Tibial nerve (tissue), 4 donors: ENCODE results near the gene TRDN. TPM values are rescaled to one million over a fixed set of nuclear protein-coding genes. Genes with fewer than 3 reads are reported as not detected.

Experiments
- DNase-seq, 2 donors: peaks; one replicate each; pipeline ENCODE4 v3.0.0-alpha.2; 2019; ENCODE audit warnings: low spot score in 2 of 2
- H3K27ac ChIP-seq, 4 donors: fragments of 200-600 bp; sonication (generic) in 3 of 4; one replicate each; pipeline ENCODE4 v1.5.1; 2017 to 2019; ENCODE audit warnings: mild to moderate bottlenecking in 1 of 4
- H3K27me3 ChIP-seq, 2 donors: fragments of 200-600 bp; sonication (generic) in 1 of 2; one replicate each; pipeline versions ENCODE4 v1.5.1 to v1.6.0; 2017 to 2019
- H3K36me3 ChIP-seq, 3 donors: fragments of 200-600 bp; sonication (generic); one replicate each; pipeline ENCODE4 v1.5.1; 2018 to 2019
- H3K4me1 ChIP-seq, 4 donors: fragments of 200-600 bp; sonication (generic) in 3 of 4; one replicate each; pipeline ENCODE4 v1.5.1; 2017 to 2019
- H3K4me3 ChIP-seq, 4 donors: fragments of 200-600 bp; sonication (generic) in 3 of 4; one replicate each; pipeline ENCODE4 v1.5.1; 2017 to 2019; ENCODE audit warnings: mild to moderate bottlenecking in 1 of 4, moderate library complexity in 1 of 4
- H3K9me3 ChIP-seq, 4 donors: fragments of 200-600 bp; sonication (generic) in 3 of 4; one replicate each; pipeline ENCODE4 v1.5.1; 2017 to 2019
- EP300 ChIP-seq, 2 donors: sonication (generic); formaldehyde crosslinking; IDR thresholded peaks; one replicate each; pipeline ENCODE4 v1.6.1; 2017; ENCODE audit warnings: antibody characterized with exemption in 2 of 2, mild to moderate bottlenecking in 1 of 2
- POLR2A ChIP-seq, 2 donors: fragments of 450-650 bp; IDR thresholded peaks; one replicate each; pipeline ENCODE4 v1.6.1; 2017; ENCODE audit warnings: antibody characterized with exemption in 2 of 2, mild to moderate bottlenecking in 2 of 2, moderate library complexity in 2 of 2
- WGBS, 2 donors: methylation state at CpG; one replicate each; pipeline ENCODE4 v1.1.5; 2018; 5-methylcytosine and 5-hydroxymethylcytosine counted together
- total RNA-seq, 4 donors: library from RNA; depleted of rRNA; stranded (reverse); fragments of >200 nt; gene quantifications; one replicate each; pipeline ENCODE4 v1.1.0, GENCODE V29; 2016
- TF ChIP-seq, protein P1 (sequence below), 5 experiments: fragments of 200-600 bp in 3 of 5; fragments of 450-650 bp in 2 of 5; sonication (generic) in 3 of 5; IDR thresholded peaks; one replicate each; pipeline ENCODE4 v1.5.1; 2016 to 2019; ENCODE audit warnings: antibody characterized with exemption in 5 of 5, mild to moderate bottlenecking in 3 of 5, moderate library complexity in 2 of 5

TRDN gene
- total RNA-seq, 4 donors from 2014 or later: 0.30 to 0.59 TPM; not detected in 2

DNA sequence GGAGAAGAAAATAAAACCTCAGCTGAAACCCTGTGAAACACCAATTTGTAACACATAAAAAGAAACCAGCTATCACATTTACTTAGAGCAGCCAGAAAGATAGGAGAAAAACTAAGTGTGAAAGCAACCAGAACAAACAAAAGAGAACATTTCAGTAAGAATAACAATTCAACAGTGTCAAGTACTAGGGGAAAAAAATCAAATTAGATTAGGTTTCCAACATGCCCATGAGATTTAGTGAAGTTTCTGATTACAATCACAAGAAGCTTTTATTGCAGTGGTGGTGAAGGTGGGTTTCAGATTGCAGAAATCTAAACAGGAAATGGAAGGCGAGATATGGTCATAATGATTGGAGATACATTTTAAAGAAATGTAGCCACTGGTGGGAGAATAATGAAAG is 22.1 kb upstream of the TRDN start:
- H3K9me3 ChIP-seq: no peaks in the 10 kb centered on the region
- H3K27ac ChIP-seq: no peak overlapping the region
- DNase-seq: no peak
- H3K4me1 ChIP-seq: peaks cover 0 to 4% (median 0%) of the 10 kb centered on the region in 4 donors
- no peaks in the 10 kb centered on the region for H3K27me3 ChIP-seq
- TF ChIP-seq EP300 (IDR thresholded peaks at IDR 0.05): no peak
- TF ChIP-seq POLR2A (IDR thresholded peaks at IDR 0.05): no peak
- TF ChIP-seq, protein P1, sequence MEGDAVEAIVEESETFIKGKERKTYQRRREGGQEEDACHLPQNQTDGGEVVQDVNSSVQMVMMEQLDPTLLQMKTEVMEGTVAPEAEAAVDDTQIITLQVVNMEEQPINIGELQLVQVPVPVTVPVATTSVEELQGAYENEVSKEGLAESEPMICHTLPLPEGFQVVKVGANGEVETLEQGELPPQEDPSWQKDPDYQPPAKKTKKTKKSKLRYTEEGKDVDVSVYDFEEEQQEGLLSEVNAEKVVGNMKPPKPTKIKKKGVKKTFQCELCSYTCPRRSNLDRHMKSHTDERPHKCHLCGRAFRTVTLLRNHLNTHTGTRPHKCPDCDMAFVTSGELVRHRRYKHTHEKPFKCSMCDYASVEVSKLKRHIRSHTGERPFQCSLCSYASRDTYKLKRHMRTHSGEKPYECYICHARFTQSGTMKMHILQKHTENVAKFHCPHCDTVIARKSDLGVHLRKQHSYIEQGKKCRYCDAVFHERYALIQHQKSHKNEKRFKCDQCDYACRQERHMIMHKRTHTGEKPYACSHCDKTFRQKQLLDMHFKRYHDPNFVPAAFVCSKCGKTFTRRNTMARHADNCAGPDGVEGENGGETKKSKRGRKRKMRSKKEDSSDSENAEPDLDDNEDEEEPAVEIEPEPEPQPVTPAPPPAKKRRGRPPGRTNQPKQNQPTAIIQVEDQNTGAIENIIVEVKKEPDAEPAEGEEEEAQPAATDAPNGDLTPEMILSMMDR (IDR thresholded peaks at IDR 0.05): no peak
- WGBS, 2 donors: 89 to 95% methylated on average over 1 of the region's 1 CpG
- no peak overlapping the region for H3K4me3 ChIP-seq
- no peaks in the 10 kb centered on the region for H3K36me3 ChIP-seq

DNA sequence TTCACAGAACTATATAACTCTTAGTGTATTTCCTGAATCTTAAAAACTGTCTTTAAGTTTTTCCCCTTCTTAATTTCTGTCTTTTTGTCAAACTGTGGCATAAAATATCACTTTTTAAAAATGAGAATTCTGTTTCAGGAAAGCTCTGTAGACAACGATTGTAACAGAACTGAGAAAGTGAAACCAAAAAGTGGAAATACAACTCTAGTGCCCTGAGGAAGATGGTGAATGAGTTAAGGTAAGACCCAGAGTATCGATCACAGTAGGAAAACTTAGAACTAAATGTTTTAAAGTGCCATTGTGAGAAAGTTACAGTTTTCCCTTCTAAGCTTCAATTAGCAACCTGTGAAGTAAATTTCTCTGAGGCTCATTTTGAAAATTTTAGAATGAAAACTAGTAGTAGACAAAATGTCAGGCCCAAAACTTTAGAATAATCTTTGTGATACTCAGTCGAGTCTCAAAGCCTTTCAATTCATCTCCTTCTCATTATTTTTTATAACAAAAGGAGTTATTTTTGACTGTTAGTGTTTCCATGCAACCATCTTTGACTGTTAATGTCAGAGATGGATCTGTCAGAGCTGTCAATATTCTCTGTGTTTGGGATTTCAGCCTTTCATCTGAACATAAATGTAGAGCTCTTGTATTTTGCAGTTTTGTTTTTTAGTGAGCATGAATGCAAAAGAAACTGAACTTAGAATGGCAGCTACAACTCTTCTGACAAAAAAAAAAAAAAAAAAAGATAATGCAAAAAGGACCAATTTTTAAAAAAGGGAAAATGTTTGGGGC is 19.0 kb upstream of the TRDN start:
- Histone ChIP-seq H3K27me3 (no peaks in the 10 kb centered on the region), H3K4me3 (peak overlapping the region; percentile 0 to 37 (median 4)), H3K9me3 (no peaks in the 10 kb centered on the region), H3K4me1 (peaks cover 0 to 4% (median 0%) of the 10 kb centered on the region in 4 donors), H3K27ac (peak overlapping the region in 1 of 4 donors; percentile 35), H3K36me3 (no peaks in the 10 kb centered on the region)
- 17 to 24% methylated on average over 3 of the region's 3 CpGs for WGBS, 2 donors
- no peak for DNase-seq
- TF ChIP-seq POLR2A (IDR thresholded peaks at IDR 0.05) (no peak), EP300 (IDR thresholded peaks at IDR 0.05) (no peak)
- TF ChIP-seq, protein P1 (IDR thresholded peaks at IDR 0.05): no peak

DNA sequence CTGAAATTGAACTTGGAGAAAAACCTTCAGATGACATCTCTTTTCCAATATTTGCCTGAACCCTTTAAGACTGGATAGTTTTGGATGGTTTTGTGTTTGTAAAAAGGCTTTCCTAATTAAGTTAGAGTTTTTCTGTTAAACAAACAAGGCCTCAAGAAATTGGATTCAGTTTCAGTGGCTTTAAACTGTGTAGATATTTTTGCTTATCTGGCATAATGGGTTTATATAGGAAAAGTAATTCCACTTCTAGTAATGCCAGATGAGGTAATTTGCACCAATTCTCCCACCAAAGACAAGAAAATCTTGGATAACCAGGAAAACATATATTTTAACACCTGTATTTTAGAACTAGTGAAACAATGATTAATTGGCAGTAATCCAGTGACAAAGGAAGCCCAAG is 12.0 kb upstream of the TRDN start:
- Histone ChIP-seq H3K27me3 (no peaks in the 10 kb centered on the region), H3K4me1 (no peaks in the 10 kb centered on the region), H3K4me3 (no peak overlapping the region), H3K36me3 (no peaks in the 10 kb centered on the region), H3K9me3 (peaks cover 0 to 3% (median 0%) of the 10 kb centered on the region in 4 donors), H3K27ac (no peak overlapping the region)
- DNase-seq: no peak
- TF ChIP-seq, protein P1 (IDR thresholded peaks at IDR 0.05): no peak
- no peak for TF ChIP-seq EP300 (IDR thresholded peaks at IDR 0.05)
- TF ChIP-seq POLR2A (IDR thresholded peaks at IDR 0.05): no peak

DNA sequence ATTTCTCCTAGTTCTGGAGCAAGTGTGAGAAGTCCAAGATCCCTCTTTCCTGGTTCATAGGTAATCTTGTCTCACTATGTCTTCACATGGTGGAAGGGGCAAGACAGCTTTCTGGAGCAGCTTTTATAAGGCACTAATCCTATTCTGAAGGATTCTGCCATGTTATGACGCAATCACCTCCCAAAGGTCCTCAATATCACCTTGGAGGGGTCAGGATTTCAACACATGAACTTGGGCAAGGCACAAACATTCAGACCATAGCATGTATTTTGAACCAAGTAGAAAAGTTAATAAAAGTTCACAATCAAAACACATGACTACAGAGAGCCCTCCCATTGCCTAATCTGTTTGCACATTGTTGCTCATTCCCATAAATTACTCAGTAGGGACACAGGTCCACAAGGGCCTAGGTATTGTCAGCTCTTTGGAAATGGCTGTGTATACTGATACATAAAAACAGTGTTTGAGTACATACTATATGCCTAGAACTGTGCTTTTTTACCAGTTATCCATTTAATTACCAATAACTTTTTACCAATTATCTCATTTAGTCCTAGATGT is 11.3 kb upstream of the TRDN start:
- TF ChIP-seq, protein P1 (IDR thresholded peaks at IDR 0.05): no peak
- no peak for TF ChIP-seq POLR2A (IDR thresholded peaks at IDR 0.05)
- TF ChIP-seq EP300 (IDR thresholded peaks at IDR 0.05): no peak
- no peaks in the 10 kb centered on the region for H3K36me3 ChIP-seq
- H3K4me3 ChIP-seq: no peak overlapping the region
- no peaks in the 10 kb centered on the region for H3K27me3 ChIP-seq
- peaks cover 0 to 3% (median 0%) of the 10 kb centered on the region in 4 donors for H3K9me3 ChIP-seq
- H3K4me1 ChIP-seq: no peaks in the 10 kb centered on the region
- 0 to 57% methylated on average over 1 of the region's 1 CpG for WGBS, 2 donors
- no peak for DNase-seq
- no peak overlapping the region for H3K27ac ChIP-seq

DNA sequence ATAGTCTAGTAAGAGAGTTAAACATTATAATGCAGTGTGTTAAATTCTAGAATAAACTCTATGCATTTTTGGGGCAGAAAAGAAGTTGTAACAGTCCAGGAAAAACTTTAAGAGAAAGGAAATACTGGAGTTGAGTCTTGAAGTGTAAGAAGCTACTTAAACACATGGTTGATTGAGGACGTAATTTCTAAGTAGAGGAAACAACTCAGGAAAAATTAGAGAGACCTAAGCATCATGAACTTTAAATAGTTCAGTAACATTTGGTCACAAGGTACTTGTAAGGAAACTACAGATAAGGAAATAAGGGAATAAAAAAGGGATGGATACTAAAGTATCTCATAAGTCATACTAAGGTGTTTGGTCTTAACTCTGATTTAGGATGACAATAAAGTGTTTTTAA is 4.7 kb upstream of the TRDN start:
- no peaks in the 10 kb centered on the region for H3K9me3 ChIP-seq
- H3K27me3 ChIP-seq: no peaks in the 10 kb centered on the region
- 71 to 85% methylated on average over 1 of the region's 1 CpG for WGBS, 2 donors
- no peak overlapping the region for H3K27ac ChIP-seq
- H3K36me3 ChIP-seq: no peaks in the 10 kb centered on the region
- DNase-seq: no peak
- TF ChIP-seq, protein P1 (IDR thresholded peaks at IDR 0.05): no peak
- no peak for TF ChIP-seq EP300 (IDR thresholded peaks at IDR 0.05)
- TF ChIP-seq POLR2A (IDR thresholded peaks at IDR 0.05): no peak
- H3K4me3 ChIP-seq: no peak overlapping the region
- peaks cover 0 to 2% (median 0%) of the 10 kb centered on the region in 4 donors for H3K4me1 ChIP-seq
